NCI-H1105 (cell line): ENCODE results near the gene EFNA3.

Experiments
- DNase-seq: peaks from one replicate; lab custom pipeline; 2025; lab: John Stamatoyannopoulos, UW

Gene EFNA3

GRCh38 chr1:155066777-155067176 is 11.9 kb upstream of the EFNA3 start:
- no peak for DNase-seq

GRCh38 chr1:155068599-155068998 is 10.0 kb upstream of the EFNA3 start:
- DNase-seq: no peak

GRCh38 chr1:155069551-155070157 is 9.0 kb upstream of the EFNA3 start:
- peak; percentile 54 for DNase-seq

- DNase-seq: no peak
Observed at GRCh38 chr1:155070158-155070621, 8.4 kb upstream of the EFNA3 start.

GRCh38 chr1:155070721-155071569 is 7.7 kb upstream of the EFNA3 start:
- peak; percentile 81 for DNase-seq

- DNase-seq: no peak
Observed at GRCh38 chr1:155071701-155072100, 6.9 kb upstream of the EFNA3 start.

GRCh38 chr1:155072531-155073289 is 5.9 kb upstream of the EFNA3 start:
- DNase-seq: no peak

- DNase-seq: no peak
Observed at GRCh38 chr1:155073377-155074242, 5.0 kb upstream of the EFNA3 start.

- DNase-seq: no peak
Observed at GRCh38 chr1:155075535-155075934, 3.1 kb upstream of the EFNA3 start.

GRCh38 chr1:155076371-155076770 is 2.3 kb upstream of the EFNA3 start:
- no peak for DNase-seq

- no peak for DNase-seq
Observed at GRCh38 chr1:155077346-155077745, 1.3 kb upstream of the EFNA3 start.

- no peak for DNase-seq
Observed at GRCh38 chr1:155077758-155078445, 735 bp upstream of the EFNA3 start.

GRCh38 chr1:155079210-155079486 is 511 bp downstream of the EFNA3 start:
- DNase-seq: no peak

GRCh38 chr1:155079487-155080311 is 1.1 kb downstream of the EFNA3 start:
- DNase-seq: no peak

- DNase-seq: peak; percentile 98
Observed at GRCh38 chr1:155080312-155081228, 1.9 kb downstream of the EFNA3 start.

- no peak for DNase-seq
Observed at GRCh38 chr1:155081472-155082300, 3.0 kb downstream of the EFNA3 start.

- no peak for DNase-seq
Observed at GRCh38 chr1:155082301-155083051, 3.8 kb downstream of the EFNA3 start.

GRCh38 chr1:155083052-155083541 is 4.5 kb downstream of the EFNA3 start:
- DNase-seq: no peak
